Fibroblast of skin of scalp (primary cell): ENCODE results near the gene SOX9. TPM values are rescaled to one million over a fixed set of nuclear protein-coding genes. Genes with fewer than 3 reads are reported as not detected.

ENCODE experiments used
- DNase-seq: peaks from one replicate; pipeline ENCODE4 v3.0.0-alpha.2; 2013
- polyA plus RNA-seq, 2 experiments: library from polyadenylated mRNA; unstranded; fragments of 120-200 nt; gene quantifications; one replicate each; pipeline ENCODE4 v1.2.1, GENCODE V29; 2013; ENCODE audit not compliant: insufficient read length in 2 of 2

SOX9 gene
- 0.47 TPM for polyA plus RNA-seq (2013, experiment 1 of 2; ENCODE audit: insufficient read length)
- 0.59 TPM for polyA plus RNA-seq (2013, experiment 2 of 2; ENCODE audit: insufficient read length)

GRCh38 chr17:72120642-72121163, at the start of gene SOX9:
Gene SOX9 (plus strand): TSS chr17:72121020. CDS start chr17:72121392, 372 bp downstream.
- peak; percentile 78 for DNase-seq

- DNase-seq, result no peak
Measured at GRCh38 chr17:72071330-72071729, 49.5 kb upstream of the SOX9 start.

GRCh38 chr17:72075995-72076677, 44.7 kb upstream of the SOX9 start:
- no peak for DNase-seq

- DNase-seq, result no peak
Measured at GRCh38 chr17:72076678-72077030, 44.2 kb upstream of the SOX9 start.

GRCh38 chr17:72077326-72077960, 43.4 kb upstream of the SOX9 start:
- no peak for DNase-seq

GRCh38 chr17:72079700-72080099, 41.1 kb upstream of the SOX9 start:
- no peak for DNase-seq

- no peak for DNase-seq
Measured at GRCh38 chr17:72087876-72088275, 32.9 kb upstream of the SOX9 start.

- no peak for DNase-seq
Measured at GRCh38 chr17:72089453-72089987, 31.3 kb upstream of the SOX9 start.

- peak; percentile 0 for DNase-seq
Measured at GRCh38 chr17:72090108-72090507, 30.7 kb upstream of the SOX9 start.

- no peak for DNase-seq
Measured at GRCh38 chr17:72092710-72093322, 28.0 kb upstream of the SOX9 start.

GRCh38 chr17:72093707-72094106, 27.1 kb upstream of the SOX9 start:
- no peak for DNase-seq

- no peak for DNase-seq
Measured at GRCh38 chr17:72095316-72095715, 25.5 kb upstream of the SOX9 start.

GRCh38 chr17:72097144-72097543, 23.7 kb upstream of the SOX9 start:
- DNase-seq, result no peak

GRCh38 chr17:72099919-72100318, 20.9 kb upstream of the SOX9 start:
- no peak for DNase-seq

- DNase-seq, result no peak
Measured at GRCh38 chr17:72100470-72100869, 20.4 kb upstream of the SOX9 start.

- no peak for DNase-seq
Measured at GRCh38 chr17:72101526-72101925, 19.3 kb upstream of the SOX9 start.

GRCh38 chr17:72102366-72102765, 18.5 kb upstream of the SOX9 start:
- no peak for DNase-seq

- no peak for DNase-seq
Measured at GRCh38 chr17:72104164-72104862, 16.5 kb upstream of the SOX9 start.

- DNase-seq, result no peak
Measured at GRCh38 chr17:72104863-72105234, 16.0 kb upstream of the SOX9 start.

GRCh38 chr17:72107100-72107499, 13.7 kb upstream of the SOX9 start:
- no peak for DNase-seq

GRCh38 chr17:72110231-72110941, 10.4 kb upstream of the SOX9 start:
- no peak for DNase-seq

- no peak for DNase-seq
Measured at GRCh38 chr17:72110942-72111318, 9.9 kb upstream of the SOX9 start.
